GM12891 (cell line): ENCODE measurements around the gene LRRC8D.

Experiments used
- POLR2A ChIP-seq: IDR thresholded peaks from 2 replicates; pipeline ENCODE4 v1.6.1; 2011; ENCODE audit warnings: low read depth, low read length, control low read depth
- POLR2AphosphoS5 ChIP-seq: IDR thresholded peaks from 2 replicates; pipeline ENCODE4 v1.6.1; 2011; ENCODE audit warnings: low read depth, low read length, control low read depth
- SPI1 ChIP-seq: IDR thresholded peaks from 2 replicates; pipeline ENCODE4 v1.6.1; 2011; ENCODE audit warnings: low read depth, low read length, control low read depth
- TAF1 ChIP-seq: IDR thresholded peaks from 2 replicates; pipeline ENCODE4 v1.6.1; 2011; ENCODE audit warnings: low read depth, low read length, control low read depth

- no peak for TF ChIP-seq POLR2AphosphoS5
- no peak for TF ChIP-seq POLR2A
- no peak for TF ChIP-seq TAF1
- peak; percentile 70 for TF ChIP-seq SPI1
Observed at GRCh38 chr1:89847191-89847729, 26.4 kb downstream of the LRRC8D start.
